ENCODE data around the gene TRIM24.
A peak's percentile ranks its signal among the peaks of the same experiment; 100 is the strongest.
"Not testable (repeated sequence)": the region's sequence is repeated elsewhere in the genome, so short reads cannot be mapped to it uniquely, and the experiment has no call there.

Gene TRIM24

GRCh38 chr7:138495485-138495884 is 35.4 kb downstream of the TRIM24 start:
- no peak for DNase-seq (ENCODE audit: low spot score)

- no peak for DNase-seq (ENCODE audit: low spot score)
Observed at GRCh38 chr7:138499340-138499739, 39.3 kb downstream of the TRIM24 start.

DNA sequence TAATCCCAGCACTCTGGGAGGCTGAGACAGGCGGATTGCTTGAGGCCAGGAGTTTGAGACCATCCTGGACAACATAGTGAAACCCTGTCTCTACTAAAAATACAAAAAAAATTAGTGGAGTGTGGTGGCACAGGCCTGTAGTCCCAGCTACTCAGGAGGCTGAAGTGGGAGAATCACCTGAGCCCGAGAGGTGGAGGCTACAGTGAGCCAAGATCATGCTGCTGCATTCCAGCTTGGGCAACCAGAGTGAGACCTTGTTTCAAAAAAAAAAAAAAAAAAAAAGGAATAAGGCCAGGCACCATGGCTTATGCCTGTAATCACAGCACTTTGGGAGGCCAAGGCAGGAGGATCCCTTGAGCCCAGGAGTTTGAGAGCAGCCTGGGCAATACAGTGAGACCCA is 40.2 kb downstream of the TRIM24 start:
- DNase-seq (ENCODE audit: low spot score), result not testable (repeated sequence)

GRCh38 chr7:138500892-138501291 is 40.8 kb downstream of the TRIM24 start:
- no peak for DNase-seq (ENCODE audit: low spot score)

DNA sequence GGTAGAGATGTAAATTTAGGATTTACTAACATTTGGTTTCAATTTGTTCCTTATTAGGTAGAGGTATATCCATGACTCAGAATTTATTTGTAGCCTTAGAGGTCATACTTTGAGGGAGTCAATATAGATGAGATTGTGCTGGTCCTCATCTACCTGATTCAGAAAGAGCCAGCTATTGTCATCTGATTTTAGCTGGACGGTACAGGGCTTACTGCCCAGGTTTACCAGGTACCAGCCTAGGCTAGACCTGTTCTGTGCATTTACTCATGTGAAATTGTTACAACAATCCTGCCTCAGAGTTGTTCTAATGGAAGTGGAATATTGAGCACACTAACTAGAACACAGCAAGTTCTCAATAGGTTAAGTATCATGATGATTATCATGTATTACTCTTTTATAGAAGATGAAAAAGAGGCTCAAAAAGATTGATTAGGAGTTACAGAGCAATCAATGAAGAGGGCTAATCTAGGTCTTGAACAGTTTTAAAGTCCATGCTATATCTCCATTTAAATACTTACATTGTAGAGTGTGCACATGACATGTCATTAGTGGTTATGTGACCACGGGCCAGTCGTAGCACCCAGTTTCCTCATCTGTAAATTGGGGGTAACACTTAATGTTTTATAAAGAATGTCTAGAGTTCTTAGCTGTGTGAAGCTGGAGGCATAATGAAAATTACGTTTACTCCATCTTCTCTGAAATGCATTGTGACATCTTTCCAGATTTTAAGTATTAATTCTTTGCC is 42.1 kb downstream of the TRIM24 start:
- no peak for DNase-seq (ENCODE audit: low spot score)

DNA sequence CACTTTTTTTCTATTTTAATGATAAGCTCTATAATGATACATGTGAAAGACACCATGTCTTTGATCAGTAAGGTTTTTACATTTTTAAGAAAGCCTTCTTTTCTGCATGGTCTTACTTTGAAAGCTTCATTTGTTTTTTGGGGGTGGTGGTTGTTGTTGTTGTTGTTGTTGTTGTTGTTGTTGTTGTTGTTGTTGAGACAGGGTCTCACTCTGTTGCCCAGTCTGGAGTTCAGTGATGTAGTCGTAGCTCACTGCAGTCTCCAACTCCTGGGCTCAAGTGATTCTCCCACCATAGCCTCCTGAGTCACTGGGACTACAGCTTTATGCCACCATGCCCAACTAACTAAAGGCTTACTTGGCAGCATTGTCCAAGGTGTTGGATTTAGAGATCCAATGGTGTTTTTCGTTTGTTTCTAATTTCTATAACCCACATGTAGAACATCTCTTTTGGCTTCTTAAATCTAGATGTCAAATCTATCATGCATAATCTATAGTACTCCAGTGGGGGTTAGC is 45.4 kb downstream of the TRIM24 start:
- DNase-seq (ENCODE audit: low spot score), result no peak

DNA sequence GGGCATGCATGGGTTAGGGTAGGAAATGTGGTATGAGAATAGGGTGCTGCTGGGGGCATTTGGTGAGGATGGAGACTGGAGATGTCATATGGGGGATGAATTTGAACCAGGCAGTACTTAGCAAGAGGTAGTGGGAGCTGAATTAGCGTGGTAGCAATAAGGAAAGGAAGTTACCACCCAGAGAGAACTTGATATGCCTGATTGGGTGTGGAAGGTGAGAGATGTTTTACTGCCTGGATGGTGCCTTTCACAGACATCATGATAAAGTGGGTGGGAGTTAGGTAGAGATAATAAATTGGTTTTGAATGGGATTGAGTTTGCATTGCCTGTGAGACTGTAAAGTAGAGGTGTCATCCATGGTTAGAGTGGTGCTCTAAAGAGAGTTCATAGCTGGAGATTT is 46.7 kb downstream of the TRIM24 start:
- DNase-seq (ENCODE audit: low spot score), result no peak

GRCh38 chr7:138510003-138510402 is 49.9 kb downstream of the TRIM24 start:
- no peak for DNase-seq (ENCODE audit: low spot score)

GRCh38 chr7:138512092-138512858 is 52.2 kb downstream of the TRIM24 start:
- DNase-seq (ENCODE audit: low spot score), result no peak

GRCh38 chr7:138512885-138513284 is 52.8 kb downstream of the TRIM24 start:
- no peak for DNase-seq (ENCODE audit: low spot score)

GRCh38 chr7:138513344-138513871 is 53.3 kb downstream of the TRIM24 start:
- no peak for DNase-seq (ENCODE audit: low spot score)

DNA sequence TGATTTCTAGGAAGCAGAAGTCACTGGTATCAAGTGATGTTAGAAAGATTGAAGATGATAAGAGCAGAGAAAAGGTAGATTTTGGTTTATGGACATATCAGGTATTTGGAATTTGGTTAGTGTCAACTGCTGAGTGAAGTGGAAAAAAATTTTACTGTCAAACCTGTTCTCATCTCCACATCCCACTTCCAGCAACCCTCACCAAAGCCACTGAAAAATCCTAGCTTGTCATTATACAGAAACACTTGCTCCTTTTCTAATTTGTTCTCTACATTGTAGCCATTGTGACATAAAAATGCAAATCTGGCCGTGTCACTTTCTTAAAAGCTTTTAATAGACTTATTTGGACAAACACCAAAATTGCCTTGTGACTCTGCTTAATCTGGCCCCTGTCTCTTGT is 54.0 kb downstream of the TRIM24 start:
- DNase-seq (ENCODE audit: low spot score), result no peak

GRCh38 chr7:138515001-138515528 is 55.0 kb downstream of the TRIM24 start:
- DNase-seq (ENCODE audit: low spot score), result no peak

- DNase-seq (ENCODE audit: low spot score), result peak; percentile 54
Observed at GRCh38 chr7:138519061-138519798, 59.2 kb downstream of the TRIM24 start.

- DNase-seq (ENCODE audit: low spot score), result no peak
Observed at GRCh38 chr7:138520742-138521141, 60.7 kb downstream of the TRIM24 start.

DNA sequence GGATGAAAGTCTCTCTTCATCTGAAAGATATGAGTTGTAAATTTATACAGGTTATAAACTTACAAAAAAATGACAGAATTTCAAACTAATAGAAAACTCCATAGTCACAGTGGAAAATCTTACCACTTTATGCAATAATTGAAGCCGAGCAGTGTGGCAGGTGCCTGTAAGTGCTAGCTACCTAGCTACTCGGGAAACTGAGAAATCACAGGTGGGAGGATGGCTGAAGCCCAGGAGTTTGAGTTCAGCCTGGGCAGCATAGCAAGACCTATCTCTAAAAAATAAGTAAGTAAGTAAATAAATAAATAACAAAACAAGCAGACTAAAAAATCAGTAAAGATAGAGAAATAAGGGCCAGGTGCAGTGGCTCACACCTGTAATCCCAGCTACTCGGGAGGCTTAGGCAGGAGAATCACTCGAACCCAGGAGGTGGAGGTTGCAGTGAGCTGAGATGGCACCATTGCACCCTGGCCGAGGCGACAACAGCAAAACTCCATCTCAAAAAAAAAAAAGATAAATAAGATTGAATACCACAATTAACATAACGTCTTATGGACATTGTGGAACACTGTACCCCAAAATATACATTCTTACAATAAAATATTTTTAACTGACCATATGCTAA is 61.9 kb downstream of the TRIM24 start:
- no peak for DNase-seq (ENCODE audit: low spot score)

DNA sequence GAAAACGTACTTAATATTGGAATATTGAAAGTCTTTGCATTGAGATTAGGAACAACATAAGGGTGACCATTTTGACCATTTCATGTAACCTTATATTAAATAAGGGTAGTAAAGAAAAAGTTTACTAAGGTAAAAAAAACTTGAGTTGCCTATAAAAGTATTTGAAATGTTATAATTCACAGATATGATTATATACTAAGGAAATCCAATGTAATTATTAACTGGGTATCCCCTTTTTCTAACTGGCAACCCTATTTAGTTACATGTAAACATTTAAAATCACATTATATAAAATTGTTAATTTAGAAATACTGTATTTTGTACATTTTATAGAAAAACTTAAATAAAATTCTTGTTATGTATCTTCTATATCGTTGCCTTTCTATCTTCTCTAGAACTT is 64.2 kb downstream of the TRIM24 start:
- no peak for DNase-seq (ENCODE audit: low spot score)

DNA sequence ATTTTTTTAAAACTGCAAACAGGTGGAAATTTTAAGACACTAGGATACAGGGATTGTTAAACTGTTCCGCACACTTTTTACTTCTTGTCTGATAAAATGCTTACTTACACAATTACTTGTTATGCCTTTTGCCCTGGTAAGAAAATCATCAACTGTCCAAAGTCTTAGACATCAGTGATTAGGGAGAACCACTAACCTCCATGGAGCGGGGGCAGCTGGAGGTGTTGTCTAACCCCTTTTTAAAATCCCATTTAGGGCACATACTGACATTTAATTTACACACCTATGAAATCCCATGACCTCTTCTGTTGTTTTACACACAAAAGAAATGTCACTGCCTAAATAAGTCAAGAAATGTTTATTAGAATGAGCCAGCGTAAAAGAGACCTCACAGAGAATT is 65.7 kb downstream of the TRIM24 start:
- DNase-seq (ENCODE audit: low spot score), result no peak

GRCh38 chr7:138527746-138528223 is 67.7 kb downstream of the TRIM24 start:
- DNase-seq (ENCODE audit: low spot score), result no peak

GRCh38 chr7:138536833-138537232 is 76.8 kb downstream of the TRIM24 start:
- DNase-seq (ENCODE audit: low spot score), result not testable (repeated sequence)

- DNase-seq (ENCODE audit: low spot score), result peak; percentile 24
Observed at GRCh38 chr7:138538518-138538917, 78.5 kb downstream of the TRIM24 start.
